Gastroesophageal sphincter (tissue), 4 donors: ENCODE data around the gene INSL3. TPM values are rescaled to one million over a fixed set of nuclear protein-coding genes. Genes with fewer than 3 reads are reported as not detected.

Source experiments
- ATAC-seq: fragments of 150-250 bp; one replicate; pipeline ENCODE4 v1.9.1; 2016; ENCODE audit warnings: mild to moderate bottlenecking, moderate library complexity
- H3K27ac ChIP-seq, 4 donors: fragments of 200-600 bp; sonication (generic) in 3 of 4; 1 replicate in 3 of 4; 2 replicates in 1 of 4; pipeline ENCODE4 v1.5.1; 2016 to 2019
- H3K27me3 ChIP-seq: fragments of 200-600 bp; sonication (generic); one replicate; pipeline ENCODE4 v1.5.1; 2019
- H3K36me3 ChIP-seq, 2 donors: fragments of 200-600 bp; sonication (generic); one replicate each; pipeline ENCODE4 v1.5.1; 2019; ENCODE audit warnings: control low read depth in 1 of 2
- H3K4me1 ChIP-seq, 3 donors: fragments of 200-600 bp; sonication (generic); 1 replicate in 2 of 3; 2 replicates in 1 of 3; pipeline ENCODE4 v1.5.1; 2016 to 2019; ENCODE audit warnings: control low read depth in 2 of 3
- H3K4me3 ChIP-seq, 2 donors: fragments of 200-600 bp; sonication (generic); one replicate each; pipeline ENCODE4 v1.5.1; 2019; ENCODE audit warnings: mild to moderate bottlenecking in 1 of 2, moderate library complexity in 1 of 2
- H3K9me3 ChIP-seq, 3 donors: fragments of 200-600 bp; sonication (generic); one replicate each; pipeline ENCODE4 v1.5.1; 2017 to 2019; ENCODE audit warnings: control low read depth in 2 of 3
- CTCF ChIP-seq, 4 experiments: fragments of 200-600 bp in 2 of 4; fragments of 450-650 bp in 2 of 4; sonication (generic) in 1 of 4; IDR thresholded peaks; one replicate each; pipeline ENCODE4 v1.5.1; 2017 to 2019; ENCODE audit warnings: antibody characterized with exemption in 4 of 4, mild to moderate bottlenecking in 2 of 4, moderate library complexity in 2 of 4
- EP300 ChIP-seq: sonication (generic); formaldehyde crosslinking; IDR thresholded peaks from one replicate; pipeline ENCODE4 v1.6.1; 2017; ENCODE audit warnings: antibody characterized with exemption, mild to moderate bottlenecking
- POLR2A ChIP-seq, 2 donors: fragments of 450-650 bp; IDR thresholded peaks; one replicate each; pipeline ENCODE4 v1.6.1; 2017; ENCODE audit warnings: antibody characterized with exemption in 2 of 2, mild to moderate bottlenecking in 2 of 2, moderate library complexity in 1 of 2
- POLR2AphosphoS5 ChIP-seq: sonication (generic); formaldehyde crosslinking; IDR thresholded peaks from one replicate; pipeline ENCODE4 v1.6.1; 2017; ENCODE audit warnings: antibody characterized with exemption
- WGBS, 2 donors: methylation state at CpG; one replicate each; pipeline ENCODE4 v1.1.5; 2018; ENCODE audit warnings: low coverage in 1 of 2; 5-methylcytosine and 5-hydroxymethylcytosine counted together
- total RNA-seq, 4 donors: library from RNA; depleted of rRNA; stranded (reverse); fragments of >200 nt; gene quantifications; one replicate each; pipeline ENCODE4 v1.1.0, GENCODE V29; 2016

The INSL3 gene
- not detected for total RNA-seq

DNA sequence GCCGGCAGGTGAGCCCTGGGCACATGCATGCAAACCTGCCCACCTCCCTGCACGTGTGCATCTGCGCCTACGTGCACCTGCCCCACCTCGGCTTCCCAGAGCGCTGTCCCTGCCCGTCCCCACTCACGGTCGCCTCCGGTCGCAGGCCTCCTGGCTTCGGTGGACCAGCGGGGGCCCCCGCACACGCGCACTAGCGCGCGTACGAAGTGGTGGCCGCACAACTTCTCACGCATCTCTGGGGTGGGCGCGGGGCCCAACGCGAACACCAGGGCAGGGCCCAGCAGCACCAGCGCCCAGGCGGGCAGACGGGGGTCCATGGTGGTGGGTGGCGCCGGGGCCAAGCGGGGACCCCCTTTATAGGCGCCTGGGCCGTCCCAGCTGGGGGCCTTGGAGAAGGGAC is at the start of gene INSL3:
TSS of gene INSL3 (minus strand) at position 330 of the 400 bp plus-strand sequence. CDS start at position 317, 13 bp downstream.
- Histone ChIP-seq H3K36me3 (no peaks in the 10 kb centered on the region), H3K27me3 (peaks cover 71% of the 10 kb centered on the region), H3K4me3 (no peak within 1 kb of the TSS), H3K27ac (no peak within 1 kb of the TSS), H3K4me1 (no peaks in the 10 kb centered on the region), H3K9me3 (no peaks in the 10 kb centered on the region)
- TF ChIP-seq EP300 (no peak), POLR2A (IDR thresholded peaks at IDR 0.05) (no peak), POLR2AphosphoS5 (no peak), CTCF (IDR thresholded peaks at IDR 0.05) (no peak)
- WGBS, 2 donors = 53% methylated on average over 3 of the region's 34 CpGs; no CpG with 5 or more reads in 1 of the 2 donors
- no peak for ATAC-seq

GRCh38 chr19:17869114-17869608 is 47.8 kb upstream of the INSL3 start:
- Histone ChIP-seq H3K9me3 (no peaks in the 10 kb centered on the region), H3K36me3 (peaks cover 0 to 22% of the 10 kb centered on the region in 2 donors), H3K27me3 (peaks cover 49% of the 10 kb centered on the region), H3K4me1 (peaks cover 0 to 29% (median 11%) of the 10 kb centered on the region in 3 donors), H3K27ac (no peak overlapping the region), H3K4me3 (no peak overlapping the region)
- TF ChIP-seq POLR2AphosphoS5 = no peak
- no peak for TF ChIP-seq EP300
- no peak for TF ChIP-seq CTCF (IDR thresholded peaks at IDR 0.05)
- no peak for TF ChIP-seq POLR2A (IDR thresholded peaks at IDR 0.05)
- WGBS, 2 donors = 41 to 64% methylated on average over 2 to 6 of the region's 11 CpGs
- no peak for ATAC-seq

DNA sequence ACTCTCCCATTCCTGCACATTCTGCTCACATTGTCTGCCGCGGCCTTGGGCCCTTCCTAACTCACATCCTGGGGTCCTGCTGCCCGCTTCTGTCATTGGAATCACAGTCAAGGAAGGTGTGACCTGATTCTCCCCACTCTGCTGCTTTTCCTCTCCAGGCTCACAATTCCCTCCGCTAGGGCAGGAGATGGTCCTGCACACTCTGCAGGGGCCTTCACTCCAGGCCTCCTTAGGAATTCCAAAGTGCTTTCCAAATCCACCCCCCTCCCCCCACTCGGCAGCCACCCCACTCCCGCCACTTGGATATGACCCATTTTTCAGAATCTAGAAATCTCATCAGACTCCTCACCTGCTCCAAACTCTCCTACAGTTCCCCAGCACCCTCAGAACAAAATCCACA is 47.4 kb upstream of the INSL3 start:
- WGBS, 2 donors = 53% methylated on average over 5 of the region's 6 CpGs; no CpG with 5 or more reads in 1 of the 2 donors
- Histone ChIP-seq H3K4me3 (no peak overlapping the region), H3K4me1 (peaks cover 0 to 24% (median 6%) of the 10 kb centered on the region in 3 donors), H3K27ac (no peak overlapping the region), H3K36me3 (peaks cover 0 to 27% of the 10 kb centered on the region in 2 donors), H3K27me3 (peaks cover 44% of the 10 kb centered on the region), H3K9me3 (no peaks in the 10 kb centered on the region)
- TF ChIP-seq EP300 = no peak
- no peak for TF ChIP-seq POLR2A (IDR thresholded peaks at IDR 0.05)
- TF ChIP-seq CTCF (IDR thresholded peaks at IDR 0.05) = no peak
- no peak for TF ChIP-seq POLR2AphosphoS5
- no peak for ATAC-seq

GRCh38 chr19:17866964-17867486 is 45.7 kb upstream of the INSL3 start:
- WGBS, 2 donors = 65 to 90% methylated on average over 2 to 4 of the region's 11 CpGs
- Histone ChIP-seq H3K4me3 (no peak overlapping the region), H3K36me3 (peaks cover 0 to 44% of the 10 kb centered on the region in 2 donors), H3K27ac (no peak overlapping the region), H3K27me3 (peaks cover 27% of the 10 kb centered on the region), H3K9me3 (no peaks in the 10 kb centered on the region), H3K4me1 (peaks cover 0 to 21% (median 3%) of the 10 kb centered on the region in 3 donors)
- no peak for TF ChIP-seq POLR2AphosphoS5
- TF ChIP-seq CTCF (IDR thresholded peaks at IDR 0.05) = no peak
- TF ChIP-seq EP300 = no peak
- TF ChIP-seq POLR2A (IDR thresholded peaks at IDR 0.05) = no peak
- ATAC-seq = no peak
